A673 (cell line): ENCODE data around the gene LENG1.

Experiments used
- CTCF ChIP-seq: fragments of 300-800, 200-600 bp; sonication (generic); conservative IDR thresholded peaks from 2 replicates; pipeline ENCODE4 v1.5.1; 2017; ENCODE audit warnings: low read depth, mild to moderate bottlenecking, antibody characterized with exemption, low read length, moderate library complexity, mixed read lengths
- EZH2 ChIP-seq: fragments of 200-600 bp; sonication (generic); IDR thresholded peaks from 2 replicates; pipeline ENCODE4 v1.6.1; 2017; ENCODE audit warnings: borderline replicate concordance, low read depth, mild to moderate bottlenecking, mixed read lengths, antibody characterized with exemption, low read length; ENCODE audit not compliant: poor library complexity, severe bottlenecking

DNA sequence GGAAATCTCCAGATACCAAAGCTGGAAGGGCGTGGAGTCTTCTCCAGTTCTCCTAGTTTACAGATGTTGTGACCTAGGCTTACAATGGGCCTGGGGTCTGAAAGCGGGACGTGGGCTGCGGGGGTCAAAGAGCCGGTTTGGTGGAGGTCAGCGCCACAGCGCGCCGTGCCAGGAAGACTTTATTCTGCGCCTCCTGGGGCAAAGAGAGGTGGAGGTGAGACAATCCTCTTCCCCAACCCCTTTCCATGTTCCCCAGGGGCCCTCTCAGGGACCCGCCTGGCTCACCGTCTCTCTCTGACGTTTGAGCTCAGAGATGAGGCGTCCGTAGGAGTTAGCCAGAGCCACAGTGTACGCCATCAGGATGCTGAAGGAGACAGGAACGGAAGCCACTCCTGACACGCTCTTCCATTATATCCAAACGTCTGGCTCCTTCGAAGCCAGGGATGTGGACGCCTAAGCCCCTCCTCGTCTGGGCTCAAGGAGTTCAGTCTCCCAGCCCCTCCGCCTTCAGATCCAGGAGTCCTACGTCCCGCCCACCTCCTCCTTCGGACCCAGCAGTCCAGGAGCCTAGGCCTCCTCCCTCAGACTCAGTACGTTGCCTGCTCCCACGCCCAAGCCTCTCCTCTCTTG is 776 bp upstream of the LENG1 start:
- TF ChIP-seq CTCF (no peak), EZH2 (no peak)
